Erythroblast (primary cell): ENCODE data around the gene ZFYVE1.

Experiments used
- GATA1 ChIP-seq: IDR thresholded peaks from 2 replicates; pipeline ENCODE4 v1.6.1; 2011; ENCODE audit warnings: low read depth, mild to moderate bottlenecking, control low read depth, low read length, moderate library complexity
- POLR2A ChIP-seq: IDR thresholded peaks from 2 replicates; pipeline ENCODE4 v1.6.1; 2011; ENCODE audit warnings: mild to moderate bottlenecking, low read length

DNA sequence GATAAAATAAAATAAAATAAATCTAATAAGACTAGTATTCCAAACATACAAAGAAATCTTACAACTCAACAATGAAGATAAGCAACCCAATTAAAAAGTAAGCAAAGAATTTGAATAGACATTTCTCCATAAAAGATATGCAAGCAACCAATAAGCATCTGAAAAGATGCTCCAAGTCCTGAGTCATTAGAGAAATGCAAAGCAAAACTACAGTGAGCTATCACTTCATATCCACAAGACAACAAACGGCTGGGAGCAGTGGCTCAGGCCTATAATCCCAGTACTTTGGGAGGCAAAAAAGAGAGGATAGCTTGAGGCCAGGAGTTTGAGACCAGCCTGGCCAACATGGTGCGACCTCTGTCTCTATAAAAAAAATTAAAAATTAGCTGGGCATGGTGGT lies 26.8 kb downstream of the ZFYVE1 start:
- TF ChIP-seq POLR2A (no peak), GATA1 (no peak)
